ENCODE data around the gene HSP90AA1.
"Not testable (repeated sequence)": the region's sequence is repeated elsewhere in the genome, so short reads cannot be mapped to it uniquely, and the experiment has no call there.

HSP90AA1 gene

DNA sequence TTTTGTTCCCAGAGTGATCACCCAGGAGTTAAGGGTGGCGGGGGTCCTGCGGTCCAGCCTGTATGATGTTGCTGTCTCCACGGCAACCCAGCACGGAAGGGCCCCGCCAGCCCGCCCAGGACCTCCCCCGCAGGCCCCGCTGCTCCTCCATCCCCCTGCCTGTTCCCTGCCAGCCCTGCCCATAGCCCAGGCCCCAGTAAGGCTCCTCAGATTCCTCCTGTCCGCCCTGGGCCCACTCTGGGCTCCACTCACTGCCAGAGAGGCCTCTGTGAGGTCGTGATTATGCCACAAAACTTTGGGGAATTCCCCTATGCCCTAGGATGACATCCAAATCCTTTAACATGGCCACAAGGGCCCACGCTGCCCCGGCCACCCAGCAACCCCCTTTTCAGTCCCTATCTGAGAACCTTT, 20.8 kb downstream of the HSP90AA1 start:
- no peak for DNase-seq (ENCODE audit: low read depth in 2 of 2)

DNA sequence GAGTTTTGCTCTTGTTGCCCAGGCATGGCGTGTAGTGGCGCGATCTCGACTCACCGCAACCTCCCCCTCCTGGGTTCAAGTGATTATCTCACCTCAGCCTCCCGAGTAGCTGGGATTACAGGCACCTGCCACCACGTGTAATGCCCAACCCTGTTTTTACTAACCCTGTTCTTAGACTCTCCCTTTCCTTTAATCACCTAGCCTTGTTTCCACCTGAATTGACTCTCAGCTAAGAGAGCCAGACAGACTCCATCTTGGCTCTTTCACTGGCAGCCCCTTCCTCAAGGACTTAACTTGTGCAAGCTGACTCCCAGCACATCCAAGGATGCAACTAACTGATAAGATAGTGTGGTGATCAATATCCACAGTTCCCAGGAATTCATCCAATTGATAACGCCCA, 22.3 kb downstream of the HSP90AA1 start:
- DNase-seq (ENCODE audit: low read depth in 2 of 2) = not testable (repeated sequence)

DNA sequence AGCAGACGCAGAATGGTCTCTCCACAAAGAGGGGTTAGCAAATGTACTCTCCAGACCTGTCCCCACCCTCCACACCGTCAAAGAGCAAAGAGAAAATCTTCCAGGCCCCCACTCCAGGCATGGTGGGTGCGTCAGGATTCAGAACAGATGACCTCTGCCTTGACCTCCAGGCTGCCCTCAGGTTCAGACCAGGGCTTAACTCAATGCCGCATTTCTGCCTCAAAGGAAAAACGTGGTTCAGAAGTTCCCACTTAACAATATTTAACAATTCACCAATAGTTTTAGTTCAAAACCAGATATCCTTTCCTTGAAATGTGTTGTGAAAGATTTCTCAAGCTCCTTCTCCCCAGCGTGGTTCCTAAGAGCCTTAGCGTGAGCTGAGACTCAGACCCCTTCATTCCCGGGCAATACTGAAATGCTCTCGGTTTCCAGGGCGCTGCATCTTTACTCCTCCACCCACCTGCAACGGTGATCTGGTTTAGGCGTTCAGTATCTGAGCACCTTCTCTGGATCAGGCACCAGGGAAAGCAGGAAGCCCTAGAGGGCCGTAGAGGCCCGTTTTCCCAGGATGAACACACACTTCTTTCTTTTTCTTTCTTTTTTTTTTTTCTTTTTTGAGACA, 22.9 kb downstream of the HSP90AA1 start:
- no peak for DNase-seq (ENCODE audit: low read depth in 2 of 2)

DNA sequence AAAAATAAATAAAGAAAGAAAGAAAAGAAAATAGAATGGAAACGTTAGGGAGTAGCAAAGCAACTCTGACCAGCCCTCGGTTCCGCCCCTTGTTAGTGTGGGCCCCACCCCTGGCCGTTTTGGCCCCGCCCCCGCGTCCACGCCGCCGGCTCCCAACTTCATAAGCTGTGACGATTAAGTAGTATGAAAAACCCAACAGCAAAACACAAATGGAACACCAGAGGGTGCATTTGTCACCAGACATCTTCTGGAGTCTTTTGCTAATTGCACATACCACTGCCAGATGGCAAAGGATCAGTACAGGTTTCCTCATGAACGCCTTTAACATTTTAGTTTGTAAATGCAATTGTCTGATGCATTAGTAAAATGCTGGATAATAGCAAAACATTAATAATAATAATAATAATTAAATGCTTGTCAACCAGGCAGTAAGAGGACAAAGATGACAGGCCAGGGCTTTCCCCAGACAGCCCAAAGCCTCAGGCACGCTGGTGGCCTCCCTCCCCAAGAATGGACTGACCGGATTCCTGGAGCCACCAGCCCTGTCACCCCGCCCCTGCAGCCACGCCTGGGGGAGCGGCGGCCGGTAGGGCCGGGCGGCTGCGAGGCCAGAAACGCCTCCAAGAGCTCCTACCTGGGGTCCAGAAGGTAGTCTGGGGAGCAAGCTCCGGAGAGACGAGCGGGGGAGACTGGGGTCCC, 23.6 kb downstream of the HSP90AA1 start:
- peak; percentile 35 to 45 for DNase-seq (ENCODE audit: low read depth in 2 of 2)

DNA sequence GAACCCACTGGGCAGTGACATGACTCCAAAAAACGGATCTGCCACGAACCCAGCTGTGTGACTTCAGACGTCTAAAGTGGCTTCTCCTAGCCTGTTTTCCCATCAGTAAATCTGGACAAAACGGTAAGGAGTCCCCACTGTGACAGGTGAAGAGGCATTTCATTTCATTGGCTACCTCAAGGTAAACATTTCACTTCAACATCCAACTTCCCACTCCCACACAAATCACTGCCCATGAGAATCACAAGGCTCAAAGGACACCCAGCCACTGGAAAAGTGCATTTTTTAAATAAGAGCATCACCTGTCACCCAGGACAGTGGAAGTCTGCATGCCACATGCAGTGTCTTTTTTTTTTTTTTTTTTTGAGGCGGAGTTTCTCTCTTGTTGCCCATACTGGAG, 27.9 kb downstream of the HSP90AA1 start:
- no peak for DNase-seq (ENCODE audit: low read depth in 2 of 2)

DNA sequence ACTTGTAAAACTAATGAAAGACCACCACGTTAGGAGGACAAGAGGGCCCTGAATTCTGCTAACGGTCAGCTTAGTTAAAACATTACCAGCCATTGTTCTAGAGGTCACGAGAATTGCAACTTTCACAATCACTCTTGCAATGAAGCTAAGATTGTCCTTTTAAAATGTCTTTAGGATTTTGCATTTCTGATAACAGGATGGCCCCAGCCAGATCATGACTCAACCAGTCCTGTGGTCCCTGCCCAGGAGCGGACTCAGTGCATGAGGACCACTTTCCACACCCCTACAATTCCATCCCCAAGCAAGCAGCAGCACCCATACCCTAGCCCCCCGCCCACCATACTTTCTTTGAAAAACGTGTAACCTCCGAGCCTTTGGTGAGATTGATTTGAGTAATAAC, 28.7 kb downstream of the HSP90AA1 start:
- DNase-seq (ENCODE audit: low read depth in 2 of 2) = no peak

DNA sequence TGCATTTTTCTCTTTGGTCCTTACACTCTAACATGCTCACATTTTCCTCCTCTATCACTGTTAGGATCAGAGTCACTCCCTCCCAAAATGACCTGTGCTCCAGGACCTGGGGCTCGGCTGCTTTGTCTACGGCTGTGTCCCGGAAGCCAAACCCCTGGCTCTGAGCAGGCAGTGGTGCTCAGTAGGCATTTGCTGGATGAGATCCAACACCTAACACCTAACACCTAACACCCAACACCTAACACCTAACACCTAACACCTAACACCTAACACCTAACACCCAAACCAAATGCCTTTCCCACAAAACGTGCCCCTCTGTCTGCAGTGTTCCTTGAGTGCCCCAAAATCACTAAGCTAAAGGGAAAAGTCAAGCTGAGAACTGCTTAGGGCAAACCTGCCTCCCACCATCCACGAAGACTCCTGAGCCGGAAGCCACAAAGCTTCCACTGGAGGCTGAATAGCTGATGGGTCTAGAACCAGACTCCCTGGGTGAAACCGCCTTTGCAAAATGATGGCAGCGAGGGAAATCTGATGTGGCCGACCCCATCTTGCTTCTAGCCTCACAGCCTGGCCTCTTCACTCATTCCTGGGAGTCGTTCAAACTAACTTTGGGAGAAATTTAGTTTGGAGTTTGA, 29.2 kb downstream of the HSP90AA1 start:
- DNase-seq (ENCODE audit: low read depth in 2 of 2) = no peak

DNA sequence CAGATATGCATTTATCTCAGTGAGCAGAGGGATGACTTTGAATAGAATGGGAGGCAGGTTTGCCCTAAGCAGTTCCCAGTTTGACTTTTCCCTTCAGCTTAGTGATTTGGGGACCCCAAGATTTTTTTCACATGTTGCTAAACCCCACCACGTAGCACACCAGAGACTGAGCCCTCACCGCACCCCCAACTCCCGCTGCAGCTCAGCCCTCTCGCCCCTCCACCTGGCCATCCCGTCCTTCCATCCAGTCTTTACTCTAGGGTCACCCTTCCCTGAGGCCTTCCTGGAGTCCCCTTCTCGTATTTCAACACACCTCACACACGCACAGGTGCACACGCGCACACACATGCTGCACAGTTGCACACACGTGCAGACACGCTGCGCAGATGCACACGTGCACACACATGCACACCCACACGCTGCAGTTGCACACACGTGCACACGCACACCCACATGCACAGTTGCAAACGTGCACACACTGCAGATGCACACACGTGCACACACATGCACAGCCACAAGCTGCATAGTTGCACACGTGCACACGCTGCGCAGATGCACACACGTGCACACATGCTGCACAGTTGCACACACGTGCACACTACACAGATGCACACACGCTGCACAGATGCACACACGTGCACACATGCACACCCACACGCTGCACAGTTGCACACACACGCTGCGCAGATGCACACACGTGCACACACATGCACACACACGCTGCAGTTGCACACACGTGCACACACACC, 30.0 kb downstream of the HSP90AA1 start:
- no peak for DNase-seq (ENCODE audit: low read depth in 2 of 2)

DNA sequence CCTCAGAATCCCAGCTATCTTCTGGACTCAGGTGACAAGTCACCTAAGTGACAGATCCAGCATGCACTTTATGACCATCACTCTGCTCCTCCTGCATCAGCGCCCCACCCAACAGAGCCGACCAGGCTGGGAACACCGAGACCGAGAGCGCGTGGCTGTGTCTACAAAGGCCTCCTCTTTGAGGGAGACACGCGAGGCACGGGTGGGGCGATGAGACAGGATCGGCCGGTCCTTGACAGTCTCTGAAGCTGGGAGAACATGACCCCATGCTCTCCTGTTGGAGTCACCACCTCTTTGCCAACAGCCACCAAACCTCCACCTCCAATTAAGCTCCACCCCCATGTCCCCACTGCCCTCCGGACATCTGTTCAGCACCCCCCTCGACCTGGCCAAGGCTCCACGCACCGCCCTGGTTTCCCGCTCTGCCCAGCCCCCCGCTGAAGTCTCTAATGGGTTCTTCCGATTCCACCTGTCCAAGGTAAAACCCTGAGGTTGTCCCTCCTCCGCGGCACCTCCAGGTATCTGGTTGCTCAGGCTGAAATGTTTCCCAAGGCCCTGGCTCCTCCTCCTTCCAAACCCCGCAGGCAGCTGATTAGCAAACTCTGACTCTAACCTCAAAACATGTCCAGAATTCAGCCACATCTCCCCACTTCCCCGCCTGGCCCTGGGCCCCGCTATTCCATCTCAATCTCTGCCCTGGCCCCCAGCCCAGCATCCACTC, 31.5 kb downstream of the HSP90AA1 start:
- no peak for DNase-seq (ENCODE audit: low read depth in 2 of 2)

DNA sequence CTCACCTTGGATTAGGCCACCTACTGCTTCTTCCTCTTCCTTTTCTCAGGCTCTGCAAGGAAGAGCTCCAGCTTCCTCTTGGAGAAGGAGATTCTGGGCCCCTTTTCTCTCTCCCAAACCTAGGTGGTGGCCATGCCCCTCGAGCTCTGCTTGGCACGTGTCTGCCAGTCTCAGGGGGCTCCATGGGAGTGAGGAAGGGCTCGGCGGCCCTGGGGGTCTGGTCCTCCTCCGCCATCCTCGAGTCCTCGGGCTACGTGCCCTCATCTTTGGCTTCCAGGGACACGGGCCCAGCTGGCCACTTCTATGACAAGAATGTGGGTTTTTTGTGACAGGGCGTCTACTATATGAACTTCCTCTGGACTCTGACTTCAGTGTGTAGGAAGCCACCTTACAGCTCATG, 34.3 kb downstream of the HSP90AA1 start:
- no peak for DNase-seq (ENCODE audit: low read depth in 2 of 2)

DNA sequence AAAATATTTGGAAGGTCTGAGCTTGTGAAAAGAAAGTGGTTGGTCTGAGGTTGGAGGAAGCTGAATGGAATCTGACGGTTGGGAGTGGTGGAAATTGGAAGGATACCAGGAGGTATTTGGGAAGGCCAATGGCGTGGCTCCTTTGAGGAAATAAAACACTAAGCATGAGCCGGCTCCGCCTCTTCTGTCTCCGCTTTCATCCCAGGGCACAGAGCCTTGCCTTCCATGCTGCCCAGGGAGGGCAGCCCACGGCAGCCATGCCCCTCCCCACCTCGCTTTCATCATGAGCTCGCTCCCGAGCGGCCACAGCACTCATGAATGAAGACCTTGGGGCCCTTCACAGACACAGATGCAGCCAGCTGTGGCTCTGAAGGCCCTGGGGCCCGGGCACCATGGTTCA, 36.2 kb downstream of the HSP90AA1 start:
- DNase-seq (ENCODE audit: low read depth in 2 of 2) = no peak

DNA sequence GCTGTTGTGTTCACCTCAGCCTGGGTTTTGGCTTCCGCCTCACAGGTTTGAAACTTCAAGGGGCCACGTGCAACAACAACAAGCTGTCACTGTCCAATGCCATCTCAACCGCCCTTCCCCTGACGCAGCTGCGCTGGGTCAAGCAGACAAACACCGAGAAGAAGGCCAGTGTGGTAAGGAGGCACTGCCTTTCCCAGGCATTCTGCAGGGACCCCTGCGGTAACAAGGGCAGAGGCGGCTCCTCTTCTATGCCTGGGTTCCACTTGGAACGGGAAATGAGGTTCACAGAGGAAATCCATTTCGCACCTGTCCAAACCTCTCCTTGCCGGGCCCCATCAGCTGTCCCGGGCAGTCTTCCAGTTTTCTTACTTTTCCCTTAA, 36.8 kb downstream of the HSP90AA1 start:
- DNase-seq (ENCODE audit: low read depth in 2 of 2) = no peak

DNA sequence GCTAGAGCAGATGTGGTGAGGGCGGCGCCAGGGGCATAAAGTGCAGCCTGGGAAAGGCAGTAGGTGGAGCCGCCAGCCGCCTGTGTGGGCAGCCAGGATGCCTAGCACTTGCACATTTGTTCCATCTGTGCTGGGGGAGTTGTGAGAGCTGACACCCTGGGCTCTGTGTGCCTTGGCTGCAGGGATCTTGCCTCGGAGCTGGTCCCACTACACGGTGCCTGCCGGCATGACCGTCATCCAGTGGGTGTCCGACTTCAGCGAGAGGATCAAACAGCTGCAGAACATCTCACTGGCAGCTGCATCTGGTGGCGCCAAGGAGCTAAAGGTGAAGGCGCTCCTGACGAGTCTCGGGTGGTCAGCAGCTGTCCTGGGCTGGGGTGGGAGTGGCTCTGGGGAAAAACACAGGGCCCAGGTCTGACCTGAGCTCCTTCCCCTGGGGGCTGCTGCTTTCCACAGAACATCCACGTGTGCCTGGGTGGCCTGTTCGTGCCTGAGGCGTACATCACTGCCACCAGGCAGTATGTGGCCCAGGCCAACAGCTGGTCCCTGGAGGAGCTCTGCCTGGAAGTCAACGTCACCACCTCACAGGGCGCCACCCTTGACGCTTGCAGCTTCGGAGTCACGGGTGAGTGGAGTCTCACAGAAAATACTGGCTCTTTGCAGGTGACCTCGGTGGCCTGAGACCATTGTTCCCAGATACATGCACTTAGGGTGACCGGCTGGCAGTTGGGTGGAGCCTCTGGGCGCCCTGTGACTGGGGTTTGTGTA, 37.4 kb downstream of the HSP90AA1 start:
- DNase-seq (ENCODE audit: low read depth in 2 of 2) = no peak

DNA sequence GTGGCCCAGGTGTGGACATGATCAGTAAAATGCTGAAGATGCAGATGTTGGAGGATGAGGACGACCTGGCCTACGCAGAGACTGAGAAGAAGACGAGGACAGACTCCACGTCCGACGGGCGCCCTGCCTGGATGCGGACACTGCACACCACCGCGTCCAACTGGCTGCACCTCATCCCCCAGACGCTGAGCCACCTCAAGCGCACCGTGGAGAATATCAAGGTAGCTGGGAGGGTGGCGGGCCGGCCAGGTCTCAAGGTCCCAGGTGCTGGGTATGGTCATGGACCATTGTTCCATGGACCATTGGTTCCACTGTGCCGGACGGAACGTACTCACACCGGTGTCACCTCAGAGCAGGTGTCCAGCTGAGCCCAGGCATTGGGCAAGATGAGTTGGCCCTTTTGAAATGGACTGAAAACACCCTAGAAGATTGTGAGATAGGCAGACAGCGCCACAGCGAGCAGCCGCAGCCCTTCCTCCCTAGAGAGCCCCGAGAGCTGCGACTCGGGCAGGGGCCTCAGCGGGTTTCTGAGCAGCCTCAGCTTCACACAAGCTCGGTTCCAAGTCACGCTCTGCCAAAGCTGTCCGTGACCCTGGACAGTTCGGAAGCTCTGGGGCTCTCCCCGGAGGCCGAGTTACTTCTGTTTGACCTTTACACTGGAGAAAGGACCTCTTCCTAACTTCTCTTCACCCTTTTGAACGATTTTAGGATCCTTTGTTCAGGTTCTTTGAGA, 38.9 kb downstream of the HSP90AA1 start:
- DNase-seq (ENCODE audit: low read depth in 2 of 2) = no peak

DNA sequence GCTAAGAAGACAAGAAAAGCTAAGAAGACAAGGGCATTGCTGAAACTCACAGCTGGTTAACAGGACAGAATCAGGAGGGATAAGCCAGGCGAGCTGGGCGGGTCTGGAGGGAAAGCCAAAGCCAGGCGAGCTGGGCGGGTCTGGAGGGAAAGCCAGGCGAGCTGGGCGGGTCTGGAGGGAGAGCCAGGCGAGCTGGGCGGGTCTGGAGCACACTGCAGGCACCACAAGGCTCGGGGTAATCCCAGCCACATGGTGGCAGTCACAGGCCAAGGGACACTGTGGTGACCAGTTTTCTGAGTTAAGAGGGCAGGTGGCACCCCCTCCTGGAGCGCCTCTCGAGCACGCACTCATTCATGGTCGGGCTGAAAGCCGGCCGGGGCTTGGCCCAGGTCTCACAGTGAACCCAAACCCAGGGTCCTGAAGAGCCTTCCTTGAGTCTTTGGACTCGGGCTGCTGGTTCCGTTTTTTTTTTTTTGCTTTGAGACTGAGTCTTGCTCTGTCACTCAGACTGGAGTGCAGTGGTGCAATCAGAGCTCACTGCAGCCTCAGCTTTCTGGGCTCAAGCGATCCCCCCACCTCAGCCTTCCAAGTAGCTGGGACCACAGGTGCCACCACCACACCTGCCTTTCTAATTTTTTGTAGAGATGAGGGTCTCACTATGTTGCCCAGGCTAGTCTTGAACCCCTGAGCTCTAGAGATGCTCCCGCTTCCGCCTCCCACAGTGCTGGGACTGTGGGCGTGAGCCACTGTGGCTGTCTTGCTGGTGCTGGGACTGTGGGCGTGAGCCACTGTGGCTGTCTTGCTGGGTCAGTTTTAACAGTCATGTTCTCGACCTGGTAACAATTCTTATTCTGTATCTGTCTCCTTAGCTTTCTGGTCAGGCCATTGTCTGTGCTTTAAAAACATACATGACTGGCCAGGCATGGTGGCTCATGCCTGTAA, 40.2 kb downstream of the HSP90AA1 start:
- DNase-seq (ENCODE audit: low read depth in 2 of 2) = no peak

DNA sequence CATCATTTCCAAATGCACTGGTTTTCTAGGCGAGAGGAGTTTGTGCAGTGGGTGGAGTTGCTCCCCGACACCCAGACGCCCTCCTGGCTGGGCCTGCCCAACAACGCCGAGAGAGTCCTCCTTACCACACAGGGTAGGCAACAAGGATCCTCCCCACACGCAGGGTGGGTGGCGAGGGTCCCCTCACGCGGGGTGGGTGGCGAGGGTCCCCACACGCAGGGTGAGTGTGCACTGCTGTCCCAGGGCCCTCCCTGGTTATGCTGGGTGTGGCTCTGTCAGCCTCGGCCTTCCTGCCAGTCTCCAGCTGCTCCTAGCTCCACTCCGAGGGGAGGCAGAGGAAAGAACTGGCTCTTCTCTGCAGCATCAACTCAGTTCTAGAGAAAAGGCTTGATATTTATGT, 42.3 kb downstream of the HSP90AA1 start:
- no peak for DNase-seq (ENCODE audit: low read depth in 2 of 2)

DNA sequence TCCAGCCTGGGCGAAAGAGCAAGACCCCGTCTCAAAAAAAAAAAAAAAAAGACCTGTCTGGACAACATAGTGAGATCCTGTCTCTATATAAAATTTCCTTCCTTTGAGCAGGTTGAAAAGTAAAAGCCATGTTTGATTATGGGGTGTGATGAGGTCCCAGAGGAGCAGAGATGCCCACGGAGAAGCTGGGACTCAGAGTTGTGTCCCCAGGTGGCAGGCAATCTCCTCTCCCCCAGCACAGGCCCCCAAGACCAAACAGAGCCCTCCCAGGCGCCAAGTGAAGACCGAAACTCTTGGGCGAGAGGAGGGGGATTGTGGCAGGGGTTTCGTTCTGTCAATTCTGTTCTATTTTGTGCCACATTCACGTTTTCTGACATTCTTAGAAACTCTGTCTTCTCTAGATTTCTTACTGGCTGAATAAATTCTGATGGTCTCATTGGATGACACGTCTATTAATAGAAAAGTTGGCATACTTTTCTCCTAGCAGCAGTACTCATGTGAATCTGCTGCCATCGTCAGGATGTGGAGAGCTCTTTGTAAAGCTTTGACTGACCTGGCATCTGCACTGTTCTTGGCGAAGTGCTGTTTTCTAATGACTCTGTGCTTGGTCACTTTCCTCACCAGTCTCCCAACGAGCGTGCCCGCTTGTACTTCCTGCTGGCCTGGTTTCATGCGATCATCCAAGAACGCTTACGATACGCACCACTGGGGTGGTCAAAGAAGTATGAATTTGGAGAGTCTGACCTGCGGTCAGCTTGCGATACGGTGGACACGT, 43.4 kb downstream of the HSP90AA1 start:
- DNase-seq (ENCODE audit: low read depth in 2 of 2) = no peak

DNA sequence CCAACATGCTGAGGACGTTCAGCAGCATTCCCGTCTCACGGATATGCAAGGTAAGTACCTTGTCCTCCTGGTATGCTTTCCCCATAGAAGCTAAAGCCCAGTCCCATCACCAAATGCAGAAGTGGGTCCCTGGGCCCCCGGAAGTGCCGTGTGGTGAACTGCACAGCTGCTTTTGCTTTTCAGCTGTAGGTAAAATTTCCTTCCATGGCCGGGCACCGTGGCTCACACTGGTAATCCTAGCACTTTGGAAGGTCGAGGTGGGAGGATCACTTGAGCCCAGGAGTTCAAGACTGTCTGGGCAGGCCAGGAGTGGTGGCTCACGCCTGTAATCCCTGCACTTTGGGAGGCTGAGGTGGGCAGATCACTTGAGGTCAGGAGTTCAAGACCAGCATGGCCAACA, 44.1 kb downstream of the HSP90AA1 start:
- DNase-seq (ENCODE audit: low read depth in 2 of 2) = no peak

DNA sequence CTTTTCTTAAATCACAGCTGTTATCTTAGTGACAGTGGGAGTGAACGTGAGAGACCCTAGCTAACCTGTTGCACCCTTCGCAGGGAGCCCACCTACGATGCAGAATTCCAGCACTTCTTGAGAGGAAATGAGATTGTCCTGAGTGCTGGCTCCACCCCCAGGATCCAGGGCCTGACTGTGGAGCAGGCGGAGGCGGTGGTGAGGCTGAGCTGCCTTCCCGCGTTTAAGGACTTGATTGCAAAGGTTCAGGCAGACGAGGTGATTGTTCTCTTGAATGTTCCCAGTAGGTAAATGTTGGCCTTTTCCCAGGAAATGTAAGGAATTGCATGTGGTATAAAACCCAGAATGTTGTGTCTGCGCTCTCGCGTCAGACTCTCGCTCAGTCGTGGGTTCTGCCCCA, 46.7 kb downstream of the HSP90AA1 start:
- no peak for DNase-seq (ENCODE audit: low read depth in 2 of 2)

Data from stimulated activated CD8-positive, alpha-beta memory T cell treated with anti-CD3 and anti-CD28 coated beads, Interleukin-2, amount 100 ng/mL, for 1 hour (primary cell).